Measurements from ENCODE around the gene PBX1.
A peak's percentile ranks its signal among the peaks of the same experiment; 100 is the strongest.

The PBX1 gene

GRCh38 chr1:164618202-164618564, 59.2 kb downstream of the PBX1 start:
- in situ Hi-C loops (cut with HindIII; ENCODE audit: low sequenced_read_pairs) = no loop called here
- DNase-seq (ENCODE audit: low read depth) = no peak
- TF ChIP-seq CTCF (IDR thresholded peaks at IDR 0.05; ENCODE audit: low read depth, low read length, missing control alignments) = no peak
- H3K4me3 ChIP-seq (ENCODE audit: low read depth, low read length) = no peak overlapping the region

- DNase-seq (ENCODE audit: low read depth) = no peak
- no peak for TF ChIP-seq CTCF (IDR thresholded peaks at IDR 0.05; ENCODE audit: low read depth, low read length, missing control alignments)
- in situ Hi-C loops (cut with HindIII; ENCODE audit: low sequenced_read_pairs) = no loop called here
- H3K4me3 ChIP-seq (ENCODE audit: low read depth, low read length) = no peak overlapping the region
Observed at GRCh38 chr1:164619006-164619784, 60.2 kb downstream of the PBX1 start.

- in situ Hi-C loops (cut with HindIII; ENCODE audit: low sequenced_read_pairs) = no loop called here
- TF ChIP-seq CTCF (IDR thresholded peaks at IDR 0.05; ENCODE audit: low read depth, low read length, missing control alignments) = no peak
Observed at GRCh38 chr1:164622068-164622845, 63.3 kb downstream of the PBX1 start.

GRCh38 chr1:164623805-164624204, 64.8 kb downstream of the PBX1 start:
- TF ChIP-seq CTCF (IDR thresholded peaks at IDR 0.05; ENCODE audit: low read depth, low read length, missing control alignments) = no peak
- in situ Hi-C loops (cut with HindIII; ENCODE audit: low sequenced_read_pairs) = no loop called here
- DNase-seq (ENCODE audit: low read depth) = no peak
- H3K4me3 ChIP-seq (ENCODE audit: low read depth, low read length) = no peak overlapping the region

More at GRCh38 chr1:164622068-164622845, 63.3 kb downstream of the PBX1 start:
- no peak overlapping the region for H3K4me3 ChIP-seq (ENCODE audit: low read depth, low read length)
- DNase-seq (ENCODE audit: low read depth) = no peak

- TF ChIP-seq CTCF (IDR thresholded peaks at IDR 0.05; ENCODE audit: low read depth, low read length, missing control alignments) = no peak
- no peak overlapping the region for H3K4me3 ChIP-seq (ENCODE audit: low read depth, low read length)
- DNase-seq (ENCODE audit: low read depth) = no peak
- in situ Hi-C loops (cut with HindIII; ENCODE audit: low sequenced_read_pairs) = no loop called here
Observed at GRCh38 chr1:164624400-164624799, 65.4 kb downstream of the PBX1 start.

GRCh38 chr1:164625004-164625617, 66.1 kb downstream of the PBX1 start:
- no peak overlapping the region for H3K4me3 ChIP-seq (ENCODE audit: low read depth, low read length)
- peak; percentile 49 for TF ChIP-seq CTCF (IDR thresholded peaks at IDR 0.05; ENCODE audit: low read depth, low read length, missing control alignments)
- in situ Hi-C loops (cut with HindIII; ENCODE audit: low sequenced_read_pairs) = no loop called here
- no peak for DNase-seq (ENCODE audit: low read depth)
